NT2/D1 (cell line): ENCODE measurements around the gene EXD2.

Experiments used
- DNase-seq: peaks from one replicate; pipeline ENCODE4 v3.0.0-alpha.2; 2011; ENCODE audit warnings: low read depth, low spot score
- H3K27me3 ChIP-seq: 2 replicates; pipeline ENCODE4 v1.6.0; 2011; ENCODE audit warnings: mild to moderate bottlenecking; ENCODE audit not compliant: insufficient read length, insufficient read depth
- H3K36me3 ChIP-seq: 2 replicates; pipeline ENCODE4 v1.6.1; 2011; ENCODE audit warnings: mild to moderate bottlenecking, low read length, mixed read lengths; ENCODE audit not compliant: insufficient read depth, insufficient read length
- H3K4me1 ChIP-seq: 2 replicates; pipeline ENCODE4 v1.5.1; 2011; ENCODE audit not compliant: insufficient read depth, insufficient read length
- H3K4me3 ChIP-seq: 2 replicates; pipeline ENCODE4 v1.5.1; 2011; ENCODE audit warnings: low read depth; ENCODE audit not compliant: insufficient read length
- H3K9ac ChIP-seq: 2 replicates; pipeline ENCODE4 v1.6.0; 2011; ENCODE audit warnings: low read depth; ENCODE audit not compliant: insufficient read length
- H3K9me3 ChIP-seq: 2 replicates; pipeline ENCODE4 v1.5.1; 2011; ENCODE audit warnings: mild to moderate bottlenecking, low read length; ENCODE audit not compliant: insufficient read depth
- SUZ12 ChIP-seq: IDR thresholded peaks from 2 replicates; pipeline ENCODE4 v1.6.1; 2011; ENCODE audit not compliant: insufficient read length, insufficient read depth; ENCODE audit errors: extremely low read depth
- YY1 ChIP-seq: IDR thresholded peaks from 2 replicates; pipeline ENCODE4 v1.6.1; 2011; ENCODE audit not compliant: insufficient read length, insufficient read depth
- ZNF274 ChIP-seq: IDR thresholded peaks from 2 replicates; pipeline ENCODE4 v1.6.1; 2011; ENCODE audit warnings: mild to moderate bottlenecking, low read depth, low read length

EXD2 gene

DNA sequence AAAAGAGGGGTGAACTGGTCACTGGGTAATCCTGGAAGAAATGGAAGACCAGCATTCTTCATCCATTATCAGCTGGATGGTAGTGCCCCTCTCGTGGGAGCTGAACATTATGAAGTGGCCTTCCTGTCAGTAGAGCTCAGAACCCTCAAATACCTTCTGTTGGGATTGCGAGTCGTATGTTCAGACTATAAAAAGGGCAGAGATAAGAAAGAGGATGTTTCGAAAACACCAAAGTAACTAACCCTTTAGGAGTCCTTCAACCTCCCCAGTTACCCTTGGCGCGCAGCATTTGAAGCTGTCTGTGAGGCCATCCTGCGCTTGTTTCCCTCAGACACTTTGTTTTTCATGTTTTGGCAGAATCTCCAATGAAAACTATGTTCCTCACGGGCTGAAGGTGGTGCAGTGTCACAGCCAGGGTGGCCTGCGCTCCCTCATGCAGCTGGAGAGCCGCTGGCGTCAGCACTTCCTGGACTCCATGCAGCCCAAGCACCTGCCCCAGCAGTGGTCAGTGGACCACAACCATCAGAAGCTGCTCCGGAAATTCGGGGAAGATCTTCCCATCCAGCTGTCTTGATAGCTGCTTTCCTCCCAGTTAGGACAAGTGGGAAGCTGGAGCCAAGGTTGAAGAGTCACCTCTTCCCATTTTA, 49.4 kb downstream of the EXD2 start:
- TF ChIP-seq SUZ12 (no peak), YY1 (no peak), ZNF274 (no peak)
- H3K36me3 ChIP-seq: peaks cover 41% of the 10 kb centered on the region
- no peak for DNase-seq
- no peak overlapping the region for H3K9ac ChIP-seq
- no peaks in the 10 kb centered on the region for H3K9me3 ChIP-seq
- H3K27me3 ChIP-seq: no peaks in the 10 kb centered on the region
- H3K4me3 ChIP-seq: no peak overlapping the region
- no peaks in the 10 kb centered on the region for H3K4me1 ChIP-seq

DNA sequence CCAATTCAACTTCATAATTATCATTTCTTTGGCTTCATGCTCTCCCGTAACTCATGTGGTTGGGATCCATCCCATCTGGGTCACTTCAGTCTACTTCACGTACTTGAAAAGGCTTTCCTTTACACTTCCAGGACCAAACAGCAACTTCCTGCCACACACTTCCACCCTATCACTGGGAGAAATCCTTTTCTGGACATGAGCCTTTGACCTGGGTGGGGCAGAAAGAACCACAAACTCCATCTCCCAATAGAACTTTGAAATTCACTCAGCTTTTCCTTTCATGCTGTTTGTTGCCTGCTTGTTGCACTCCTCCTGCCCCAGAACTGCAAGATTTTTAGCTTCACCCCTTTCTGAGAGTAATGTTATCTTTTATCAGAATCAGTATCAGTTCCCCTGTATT, 50.3 kb downstream of the EXD2 start:
- Histone ChIP-seq H3K4me3 (no peak overlapping the region), H3K9me3 (no peaks in the 10 kb centered on the region), H3K27me3 (no peaks in the 10 kb centered on the region), H3K4me1 (no peaks in the 10 kb centered on the region), H3K9ac (no peak overlapping the region), H3K36me3 (peaks cover 33% of the 10 kb centered on the region)
- TF ChIP-seq SUZ12 (no peak), ZNF274 (no peak), YY1 (no peak)
- no peak for DNase-seq

DNA sequence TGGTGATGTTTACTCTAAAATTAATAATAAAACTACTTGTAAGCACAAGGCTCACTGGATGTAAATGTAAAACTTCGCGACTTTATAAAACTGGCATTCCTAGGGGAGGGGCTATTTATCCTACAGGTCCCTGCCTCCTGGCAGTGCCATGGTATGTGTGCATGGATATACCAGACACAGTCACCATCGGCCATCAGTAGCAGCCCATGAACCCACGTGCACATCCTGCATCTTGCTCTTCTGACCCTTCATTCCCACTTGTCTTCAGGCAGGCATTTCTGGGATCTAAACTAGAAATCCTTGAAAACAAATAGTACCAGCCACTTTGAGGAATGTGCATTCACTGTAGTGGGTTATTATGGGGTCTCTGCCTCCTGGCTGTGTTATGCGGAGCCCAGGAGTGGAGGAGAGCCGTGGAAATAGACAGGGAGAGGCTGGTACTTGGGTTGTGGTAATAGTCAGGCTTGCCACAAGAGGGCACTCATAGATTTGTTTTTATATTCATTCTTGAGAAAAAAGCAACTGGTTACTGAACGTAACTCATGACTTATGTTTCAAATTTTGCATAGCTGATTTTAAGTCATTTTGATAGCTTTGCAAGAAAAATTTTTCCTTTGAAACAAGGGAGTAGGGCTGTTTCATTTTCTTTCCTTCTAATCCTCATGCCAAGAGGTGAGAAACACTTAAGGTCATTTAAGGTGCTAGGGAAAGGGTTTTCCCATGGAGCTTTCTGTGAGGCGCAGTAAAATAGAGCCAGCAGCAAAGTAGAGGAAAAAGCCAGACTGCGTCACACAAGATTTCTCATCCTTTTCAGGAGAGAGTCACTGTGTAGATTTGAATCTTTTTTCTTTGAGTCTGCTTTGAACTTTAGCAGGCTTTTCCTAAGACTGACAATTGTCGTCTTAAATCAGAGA, 51.3 kb downstream of the EXD2 start:
- TF ChIP-seq ZNF274 (no peak), YY1 (no peak), SUZ12 (no peak)
- Histone ChIP-seq H3K9ac (no peak overlapping the region), H3K4me3 (no peak overlapping the region), H3K4me1 (no peaks in the 10 kb centered on the region), H3K36me3 (peaks cover 23% of the 10 kb centered on the region), H3K27me3 (no peaks in the 10 kb centered on the region), H3K9me3 (no peaks in the 10 kb centered on the region)
- DNase-seq: no peak

DNA sequence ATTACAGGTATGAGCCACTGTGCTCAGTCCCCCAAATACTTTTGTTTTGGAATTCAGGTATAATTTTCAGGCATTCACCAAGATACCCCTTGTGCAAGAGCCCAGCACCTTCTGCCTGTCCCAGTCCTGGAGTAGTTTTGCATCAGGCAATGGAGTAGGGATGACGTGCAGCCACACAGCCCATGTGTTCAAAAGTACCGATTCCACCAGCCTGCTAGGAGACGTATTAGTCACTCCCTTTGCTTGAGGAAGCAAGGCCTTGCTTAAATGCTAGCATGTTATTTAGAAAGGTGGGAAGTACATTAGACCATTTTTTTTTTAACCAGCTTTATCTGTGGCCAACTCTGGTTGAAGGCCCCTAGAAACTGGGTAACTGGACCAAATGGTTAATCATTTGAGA, 53.6 kb downstream of the EXD2 start:
- TF ChIP-seq SUZ12: no peak
- TF ChIP-seq ZNF274: no peak
- TF ChIP-seq YY1: no peak
- Histone ChIP-seq H3K36me3 (peaks cover 10% of the 10 kb centered on the region), H3K9ac (no peak overlapping the region), H3K9me3 (no peaks in the 10 kb centered on the region), H3K27me3 (no peaks in the 10 kb centered on the region), H3K4me3 (no peak overlapping the region), H3K4me1 (no peaks in the 10 kb centered on the region)
- no peak for DNase-seq

DNA sequence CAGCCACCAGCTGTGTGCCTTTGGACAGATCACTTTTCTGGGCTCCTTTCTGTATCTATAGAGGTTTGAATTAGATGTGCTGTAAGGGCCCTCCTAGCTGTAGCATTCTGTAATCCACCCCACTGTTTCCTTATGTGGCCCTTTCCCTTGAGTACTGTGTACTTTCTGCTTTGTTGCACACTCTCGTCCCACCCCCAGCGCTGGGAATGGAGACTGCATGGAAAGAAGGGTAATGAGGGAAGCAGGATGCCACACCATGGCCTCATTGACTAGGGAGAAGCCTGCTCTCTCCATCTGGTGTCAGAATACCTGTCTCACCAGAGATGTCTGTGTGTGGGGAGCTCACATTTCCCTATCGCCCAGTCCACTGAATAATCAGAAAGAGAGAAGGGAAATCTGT, 55.0 kb downstream of the EXD2 start:
- Histone ChIP-seq H3K36me3 (no peaks in the 10 kb centered on the region), H3K4me3 (no peak overlapping the region), H3K9me3 (no peaks in the 10 kb centered on the region), H3K9ac (no peak overlapping the region), H3K27me3 (no peaks in the 10 kb centered on the region), H3K4me1 (no peaks in the 10 kb centered on the region)
- DNase-seq: no peak
- no peak for TF ChIP-seq ZNF274
- no peak for TF ChIP-seq SUZ12
- TF ChIP-seq YY1: no peak

DNA sequence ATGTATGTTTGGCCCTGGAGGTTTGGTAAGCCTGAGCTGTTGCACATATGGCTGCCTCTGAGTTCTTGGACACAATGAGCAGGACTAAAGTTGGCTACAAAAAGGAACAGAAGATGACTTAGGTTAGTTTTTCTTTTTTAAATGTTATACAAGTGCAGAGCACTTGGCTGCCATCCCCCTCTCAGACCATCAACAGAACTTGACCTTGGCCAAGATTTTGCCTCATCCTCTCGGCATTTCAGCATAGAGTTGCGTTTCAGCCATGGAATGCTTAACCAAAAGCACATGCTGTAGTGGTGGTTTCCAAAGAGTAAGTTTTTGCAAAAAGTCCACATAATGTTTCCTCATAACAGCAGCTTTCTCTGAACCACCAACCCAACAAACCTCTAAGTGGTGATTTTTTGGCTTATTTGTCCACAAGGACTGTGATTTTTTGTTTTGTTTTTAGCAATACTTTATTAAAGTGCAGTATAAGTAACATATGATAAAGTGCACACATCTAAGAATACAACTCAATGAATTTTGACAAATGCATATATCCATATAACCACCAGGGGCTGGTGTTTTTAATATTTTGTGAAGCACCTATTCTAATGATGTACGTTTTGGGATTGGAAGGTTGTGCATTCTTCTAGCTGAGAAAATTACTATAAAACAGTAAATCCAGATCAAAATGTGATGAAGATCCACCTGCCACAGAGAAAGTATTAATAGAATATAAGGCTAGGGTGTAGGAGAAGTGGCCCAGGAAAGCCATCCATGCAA, 56.6 kb downstream of the EXD2 start:
- no peak for DNase-seq
- TF ChIP-seq ZNF274 (no peak), YY1 (no peak), SUZ12 (no peak)
- Histone ChIP-seq H3K9me3 (no peaks in the 10 kb centered on the region), H3K27me3 (no peaks in the 10 kb centered on the region), H3K4me1 (no peaks in the 10 kb centered on the region), H3K9ac (no peak overlapping the region), H3K4me3 (no peak overlapping the region), H3K36me3 (no peaks in the 10 kb centered on the region)

DNA sequence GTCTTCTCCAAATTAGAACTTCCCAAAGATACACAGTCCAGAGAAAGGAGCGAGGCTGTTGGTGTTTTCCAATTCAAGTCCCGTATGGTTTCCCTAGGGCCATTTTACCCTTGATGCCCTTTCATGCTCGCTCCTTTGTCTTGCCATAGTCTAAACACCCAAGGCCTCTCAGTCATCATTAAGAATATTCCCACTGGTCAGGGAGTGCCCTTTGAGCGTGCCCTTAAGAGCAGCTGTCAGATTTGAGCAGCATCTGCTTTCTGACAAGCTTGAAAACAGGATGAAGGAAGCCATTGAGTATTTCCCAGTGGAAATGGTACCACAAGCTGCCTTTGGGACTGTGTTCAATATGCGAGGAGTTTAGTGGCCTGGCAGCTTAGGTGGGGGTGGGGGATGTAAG, 58.3 kb downstream of the EXD2 start:
- Histone ChIP-seq H3K9me3 (no peaks in the 10 kb centered on the region), H3K4me3 (no peak overlapping the region), H3K4me1 (no peaks in the 10 kb centered on the region), H3K9ac (no peak overlapping the region), H3K36me3 (no peaks in the 10 kb centered on the region), H3K27me3 (no peaks in the 10 kb centered on the region)
- no peak for TF ChIP-seq YY1
- TF ChIP-seq SUZ12: no peak
- no peak for TF ChIP-seq ZNF274
- DNase-seq: no peak
